Glutamatergic neuron (in vitro differentiated cells): ENCODE measurements around the gene TRMT44. TPM values are rescaled to one million over a fixed set of nuclear protein-coding genes. Genes with fewer than 3 reads are reported as not detected.

Experiments
- DNase-seq: peaks from one replicate; pipeline ENCODE4 v3.0.0; 2022
- H3K27ac Mint-ChIP-seq: one replicate; pipeline ENCODE4 v1.8.0; 2020; ENCODE audit warnings: mild to moderate bottlenecking, mixed read lengths, inconsistent platforms; ENCODE audit not compliant: unreplicated experiment
- H3K27me3 Mint-ChIP-seq: one replicate; pipeline ENCODE4 v1.8.0; 2020; ENCODE audit warnings: mild to moderate bottlenecking, moderate library complexity, mixed read lengths, inconsistent platforms; ENCODE audit not compliant: unreplicated experiment
- H3K36me3 Mint-ChIP-seq: one replicate; pipeline ENCODE4 v1.8.0; 2020; ENCODE audit warnings: mild to moderate bottlenecking, mixed read lengths, inconsistent platforms; ENCODE audit not compliant: unreplicated experiment
- H3K4me1 Mint-ChIP-seq: one replicate; pipeline ENCODE4 v1.8.0; 2020; ENCODE audit warnings: mild to moderate bottlenecking, low read depth, mixed read lengths, inconsistent platforms; ENCODE audit not compliant: unreplicated experiment
- H3K4me3 Mint-ChIP-seq: one replicate; pipeline ENCODE4 v1.8.0; 2020; ENCODE audit warnings: mild to moderate bottlenecking, mixed read lengths, inconsistent platforms; ENCODE audit not compliant: unreplicated experiment
- H3K9me3 Mint-ChIP-seq: one replicate; pipeline ENCODE4 v1.8.0; 2020; ENCODE audit warnings: mild to moderate bottlenecking, moderate library complexity, mixed read lengths, inconsistent platforms; ENCODE audit not compliant: unreplicated experiment
- total RNA-seq: library from RNA; stranded (reverse); fragmentation: NEBNext Ultra II Directional; extraction: Animal tissue kit (Norgen Biotek cat#: 25700); gene quantifications from one replicate; pipeline ENCODE4 v1.2.1, GENCODE V29; 2021; ENCODE audit not compliant: unreplicated experiment
- TF ChIP-seq, protein P1 (sequence below): fragments of 200-600 bp; sonication (generic); IDR thresholded peaks from one replicate; pipeline ENCODE4 v1.5.0; 2021; ENCODE audit not compliant: partially characterized antibody, unreplicated experiment

TRMT44 gene
- total RNA-seq, 1 donor from 2014 or later = 23.3 TPM

DNA sequence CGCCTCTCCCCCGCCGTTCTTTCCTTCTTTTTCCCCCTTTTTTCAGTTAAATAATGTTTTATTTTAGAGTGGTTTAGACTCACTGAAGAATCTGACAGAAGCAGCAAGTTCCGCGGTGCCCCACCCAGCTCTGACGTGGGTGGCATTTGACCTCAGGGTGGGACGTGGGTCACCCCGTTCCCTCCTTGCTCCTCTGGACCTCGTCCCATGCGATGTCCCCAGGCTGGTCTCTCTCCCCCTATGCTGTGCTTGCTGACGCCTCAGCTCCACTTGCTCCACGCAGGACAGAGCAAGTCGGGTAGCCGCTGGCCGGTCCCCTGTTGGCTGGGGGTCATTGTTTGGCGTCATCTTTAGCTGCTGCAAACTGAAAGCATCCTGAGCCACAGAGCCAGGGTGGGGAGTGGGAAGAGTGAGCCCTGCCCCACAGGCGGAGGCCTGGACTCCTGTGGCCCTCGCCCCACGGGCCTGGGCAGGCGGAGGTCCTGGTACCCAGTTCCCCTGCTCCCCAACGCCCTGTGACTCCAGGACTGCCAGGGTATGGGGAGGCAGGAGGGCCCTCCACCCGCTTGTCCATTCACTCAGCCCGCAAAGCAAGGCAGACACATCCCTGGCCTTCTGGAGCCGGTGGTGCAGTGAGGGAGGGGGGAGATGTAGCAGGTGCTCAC is 30.8 kb downstream of the TRMT44 start:
- DNase-seq = no peak
- H3K27me3 Mint-ChIP-seq = peaks cover 3% of the 10 kb centered on the region
- no peaks in the 10 kb centered on the region for H3K36me3 Mint-ChIP-seq
- H3K4me1 Mint-ChIP-seq = peaks cover 7% of the 10 kb centered on the region
- no peak overlapping the region for H3K4me3 Mint-ChIP-seq
- TF ChIP-seq, protein P1, sequence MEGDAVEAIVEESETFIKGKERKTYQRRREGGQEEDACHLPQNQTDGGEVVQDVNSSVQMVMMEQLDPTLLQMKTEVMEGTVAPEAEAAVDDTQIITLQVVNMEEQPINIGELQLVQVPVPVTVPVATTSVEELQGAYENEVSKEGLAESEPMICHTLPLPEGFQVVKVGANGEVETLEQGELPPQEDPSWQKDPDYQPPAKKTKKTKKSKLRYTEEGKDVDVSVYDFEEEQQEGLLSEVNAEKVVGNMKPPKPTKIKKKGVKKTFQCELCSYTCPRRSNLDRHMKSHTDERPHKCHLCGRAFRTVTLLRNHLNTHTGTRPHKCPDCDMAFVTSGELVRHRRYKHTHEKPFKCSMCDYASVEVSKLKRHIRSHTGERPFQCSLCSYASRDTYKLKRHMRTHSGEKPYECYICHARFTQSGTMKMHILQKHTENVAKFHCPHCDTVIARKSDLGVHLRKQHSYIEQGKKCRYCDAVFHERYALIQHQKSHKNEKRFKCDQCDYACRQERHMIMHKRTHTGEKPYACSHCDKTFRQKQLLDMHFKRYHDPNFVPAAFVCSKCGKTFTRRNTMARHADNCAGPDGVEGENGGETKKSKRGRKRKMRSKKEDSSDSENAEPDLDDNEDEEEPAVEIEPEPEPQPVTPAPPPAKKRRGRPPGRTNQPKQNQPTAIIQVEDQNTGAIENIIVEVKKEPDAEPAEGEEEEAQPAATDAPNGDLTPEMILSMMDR = no peak
- peaks cover 4% of the 10 kb centered on the region for H3K9me3 Mint-ChIP-seq
- H3K27ac Mint-ChIP-seq = no peak overlapping the region

DNA sequence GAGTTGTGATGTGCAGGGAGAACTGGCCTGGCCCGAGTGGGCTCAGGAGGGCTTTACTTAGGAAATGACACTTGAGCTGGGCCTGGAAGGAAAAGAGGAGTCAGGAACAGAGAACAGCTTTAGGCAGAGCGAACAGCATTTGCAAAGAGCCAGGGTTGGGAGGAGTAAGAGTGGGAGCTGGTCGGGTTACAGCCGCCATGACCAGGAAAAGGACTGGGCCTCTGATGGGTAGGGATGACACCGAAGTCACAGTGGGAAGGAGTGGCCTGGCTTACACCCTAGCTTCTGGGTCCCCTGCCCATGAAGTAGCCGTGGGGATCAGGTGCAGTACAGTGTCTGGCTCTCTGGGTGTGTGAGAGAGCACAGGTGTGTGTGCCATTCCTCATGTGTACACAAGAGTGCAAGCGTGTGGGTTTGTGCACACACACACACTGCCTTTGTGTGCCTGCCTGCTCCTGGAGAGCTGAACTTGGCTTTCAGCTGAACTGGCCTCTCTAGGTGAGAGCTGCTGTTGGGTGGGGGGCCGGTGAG is 31.6 kb downstream of the TRMT44 start:
- no peak for DNase-seq
- Mint-ChIP-seq H3K27ac (no peak overlapping the region), H3K9me3 (peaks cover 5% of the 10 kb centered on the region), H3K4me3 (no peak overlapping the region), H3K4me1 (peaks cover 7% of the 10 kb centered on the region), H3K36me3 (no peaks in the 10 kb centered on the region), H3K27me3 (peaks cover 3% of the 10 kb centered on the region)
- TF ChIP-seq, protein P1 = no peak

DNA sequence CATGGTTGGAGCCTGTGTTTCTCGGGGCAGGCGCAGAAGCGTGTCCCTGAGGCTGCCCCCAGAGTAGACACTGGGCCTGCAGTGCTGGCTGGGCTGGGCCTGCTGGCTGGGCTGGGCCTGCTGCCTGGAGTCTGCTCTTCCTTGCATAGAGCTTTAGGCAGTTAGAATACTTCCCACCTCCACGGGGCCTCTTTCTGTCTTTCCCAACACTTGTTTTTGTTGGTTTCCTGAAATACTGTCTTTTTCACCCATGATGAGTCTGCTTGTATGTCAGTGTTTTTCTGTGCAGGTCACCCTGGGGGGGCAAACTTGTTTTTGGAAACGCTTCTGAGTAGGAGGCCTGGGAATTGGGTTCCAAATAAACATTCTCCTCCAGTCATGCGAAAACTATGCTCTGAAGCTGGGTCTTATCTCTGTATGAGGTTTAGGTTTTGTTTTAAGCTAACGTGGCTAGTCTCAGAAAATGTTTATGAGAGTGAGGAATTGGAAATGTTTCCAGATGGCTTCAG is 32.2 kb downstream of the TRMT44 start:
- Mint-ChIP-seq H3K4me3 (no peak overlapping the region), H3K36me3 (no peaks in the 10 kb centered on the region), H3K27ac (no peak overlapping the region), H3K9me3 (peaks cover 5% of the 10 kb centered on the region), H3K4me1 (peaks cover 7% of the 10 kb centered on the region), H3K27me3 (peaks cover 3% of the 10 kb centered on the region)
- TF ChIP-seq, protein P1 = no peak
- DNase-seq = no peak

DNA sequence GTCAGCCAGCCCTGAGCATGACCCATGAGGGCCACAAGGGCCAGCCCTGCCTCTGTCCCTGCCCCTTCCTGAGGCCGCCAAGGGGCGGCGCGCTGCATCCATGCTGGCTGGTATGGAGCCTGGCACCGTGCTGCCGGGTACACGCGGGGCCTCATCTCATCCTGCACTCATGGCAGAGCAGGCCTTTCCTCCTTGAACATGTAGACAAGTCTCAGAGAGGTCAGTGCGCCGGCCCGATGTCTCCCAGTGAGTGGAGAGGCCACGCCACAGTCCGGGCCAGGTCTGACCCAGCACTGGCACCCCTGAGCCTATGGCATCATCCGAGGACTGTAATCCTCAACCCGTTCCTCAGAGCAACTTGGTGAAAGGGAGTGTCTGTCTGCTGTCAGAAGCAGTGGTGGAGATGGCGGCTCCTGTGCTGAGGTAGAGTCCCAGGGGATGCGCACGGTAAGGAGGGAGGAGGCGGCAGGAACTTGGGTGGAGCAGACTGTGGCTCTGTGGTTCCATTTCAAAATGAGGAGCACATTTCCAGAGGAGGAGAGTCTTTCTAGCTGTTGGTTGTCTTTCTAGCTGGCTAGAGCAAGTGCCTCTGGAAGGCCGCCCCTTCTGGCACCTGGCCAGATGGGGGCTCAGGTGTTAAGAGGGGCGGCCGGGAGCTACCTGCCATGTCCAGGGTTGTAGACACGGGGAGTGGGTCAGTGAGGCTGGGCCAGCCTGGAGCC is 32.8 kb downstream of the TRMT44 start:
- DNase-seq = no peak
- Mint-ChIP-seq H3K27me3 (peaks cover 3% of the 10 kb centered on the region), H3K36me3 (no peaks in the 10 kb centered on the region), H3K9me3 (peaks cover 5% of the 10 kb centered on the region), H3K4me1 (peaks cover 7% of the 10 kb centered on the region), H3K4me3 (no peak overlapping the region), H3K27ac (no peak overlapping the region)
- TF ChIP-seq, protein P1 = no peak
